Esophagus squamous epithelium (tissue), 4 donors: ENCODE data around the gene PDK2.

ENCODE experiments used
- POLR2A ChIP-seq, 4 donors: fragments of 450-650 bp; IDR thresholded peaks; one replicate each; pipeline ENCODE4 v1.6.1; 2017; ENCODE audit warnings: antibody characterized with exemption in 4 of 4, mild to moderate bottlenecking in 4 of 4, moderate library complexity in 3 of 4
- TF ChIP-seq, protein P1 (sequence below), 6 experiments: fragments of 450-650 bp in 4 of 6; fragments of 200-600 bp in 2 of 6; sonication (generic) in 2 of 6; IDR thresholded peaks; one replicate each; pipeline ENCODE4 v1.5.1; 2016 to 2019; ENCODE audit warnings: antibody characterized with exemption in 6 of 6, mild to moderate bottlenecking in 4 of 6, moderate library complexity in 4 of 6

GRCh38 chr17:50075446-50076032 lies 19.6 kb upstream of the PDK2 start:
- TF ChIP-seq, protein P1, sequence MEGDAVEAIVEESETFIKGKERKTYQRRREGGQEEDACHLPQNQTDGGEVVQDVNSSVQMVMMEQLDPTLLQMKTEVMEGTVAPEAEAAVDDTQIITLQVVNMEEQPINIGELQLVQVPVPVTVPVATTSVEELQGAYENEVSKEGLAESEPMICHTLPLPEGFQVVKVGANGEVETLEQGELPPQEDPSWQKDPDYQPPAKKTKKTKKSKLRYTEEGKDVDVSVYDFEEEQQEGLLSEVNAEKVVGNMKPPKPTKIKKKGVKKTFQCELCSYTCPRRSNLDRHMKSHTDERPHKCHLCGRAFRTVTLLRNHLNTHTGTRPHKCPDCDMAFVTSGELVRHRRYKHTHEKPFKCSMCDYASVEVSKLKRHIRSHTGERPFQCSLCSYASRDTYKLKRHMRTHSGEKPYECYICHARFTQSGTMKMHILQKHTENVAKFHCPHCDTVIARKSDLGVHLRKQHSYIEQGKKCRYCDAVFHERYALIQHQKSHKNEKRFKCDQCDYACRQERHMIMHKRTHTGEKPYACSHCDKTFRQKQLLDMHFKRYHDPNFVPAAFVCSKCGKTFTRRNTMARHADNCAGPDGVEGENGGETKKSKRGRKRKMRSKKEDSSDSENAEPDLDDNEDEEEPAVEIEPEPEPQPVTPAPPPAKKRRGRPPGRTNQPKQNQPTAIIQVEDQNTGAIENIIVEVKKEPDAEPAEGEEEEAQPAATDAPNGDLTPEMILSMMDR (IDR thresholded peaks at IDR 0.05) = no peak
- no peak for TF ChIP-seq POLR2A (IDR thresholded peaks at IDR 0.05)
